Vagina (tissue), 2 donors: Measurements from ENCODE around the gene SMAP1. TPM values are rescaled to one million over a fixed set of nuclear protein-coding genes. Genes with fewer than 3 reads are reported as not detected.

Experiments used
- DNase-seq, 2 donors: peaks; one replicate each; pipeline ENCODE4 v3.0.0-alpha.2; 2017; ENCODE audit errors: extremely low spot score in 2 of 2
- H3K27ac ChIP-seq: fragments of 200-600 bp; sonication (generic); one replicate; pipeline ENCODE4 v1.5.1; 2019
- H3K27me3 ChIP-seq: fragments of 200-600 bp; sonication (generic); one replicate; pipeline ENCODE4 v1.5.1; 2019
- H3K36me3 ChIP-seq, 2 donors: fragments of 200-600 bp; sonication (generic); one replicate each; pipeline ENCODE4 v1.5.1; 2017 to 2019
- H3K4me1 ChIP-seq: fragments of 200-600 bp; sonication (generic); one replicate; pipeline ENCODE4 v1.5.1; 2019
- H3K4me3 ChIP-seq, 2 donors: fragments of 200-600 bp; sonication (generic); 1 replicate in 1 of 2; 2 replicates in 1 of 2; pipeline ENCODE4 v1.5.1; 2016 to 2019
- H3K9me3 ChIP-seq: fragments of 200-600 bp; sonication (generic); one replicate; pipeline ENCODE4 v1.5.1; 2019
- CTCF ChIP-seq, 3 experiments: fragments of 450-650 bp in 2 of 3; fragments of 200-600 bp in 1 of 3; sonication (generic) in 1 of 3; IDR thresholded peaks; one replicate each; pipeline ENCODE4 v1.5.1; 2017 to 2019; ENCODE audit warnings: antibody characterized with exemption in 3 of 3, mild to moderate bottlenecking in 2 of 3, moderate library complexity in 2 of 3
- POLR2A ChIP-seq, 2 donors: fragments of 450-650 bp; IDR thresholded peaks; one replicate each; pipeline ENCODE4 v1.6.1; 2017; ENCODE audit warnings: antibody characterized with exemption in 2 of 2, mild to moderate bottlenecking in 2 of 2, moderate library complexity in 2 of 2
- POLR2AphosphoS5 ChIP-seq, 2 donors: sonication (generic); formaldehyde crosslinking; IDR thresholded peaks; one replicate each; pipeline ENCODE4 v1.9.0; 2017; ENCODE audit warnings: antibody characterized with exemption in 2 of 2, mild to moderate bottlenecking in 2 of 2, low read depth in 1 of 2; ENCODE audit not compliant: insufficient read depth in 1 of 2
- intact Hi-C: fragments of 100-400 bp; cut with DNase I; formaldehyde crosslinking; loops from one replicate; pipeline ENCODE4 v1.15.1; 2023
- total RNA-seq: library from RNA; depleted of rRNA; stranded (reverse); fragments of >200 nt; gene quantifications from one replicate; pipeline ENCODE4 v1.2.3, GENCODE V29; 2016

The SMAP1 gene
- total RNA-seq, 1 donor from 2014 or later: 26.3 TPM

DNA sequence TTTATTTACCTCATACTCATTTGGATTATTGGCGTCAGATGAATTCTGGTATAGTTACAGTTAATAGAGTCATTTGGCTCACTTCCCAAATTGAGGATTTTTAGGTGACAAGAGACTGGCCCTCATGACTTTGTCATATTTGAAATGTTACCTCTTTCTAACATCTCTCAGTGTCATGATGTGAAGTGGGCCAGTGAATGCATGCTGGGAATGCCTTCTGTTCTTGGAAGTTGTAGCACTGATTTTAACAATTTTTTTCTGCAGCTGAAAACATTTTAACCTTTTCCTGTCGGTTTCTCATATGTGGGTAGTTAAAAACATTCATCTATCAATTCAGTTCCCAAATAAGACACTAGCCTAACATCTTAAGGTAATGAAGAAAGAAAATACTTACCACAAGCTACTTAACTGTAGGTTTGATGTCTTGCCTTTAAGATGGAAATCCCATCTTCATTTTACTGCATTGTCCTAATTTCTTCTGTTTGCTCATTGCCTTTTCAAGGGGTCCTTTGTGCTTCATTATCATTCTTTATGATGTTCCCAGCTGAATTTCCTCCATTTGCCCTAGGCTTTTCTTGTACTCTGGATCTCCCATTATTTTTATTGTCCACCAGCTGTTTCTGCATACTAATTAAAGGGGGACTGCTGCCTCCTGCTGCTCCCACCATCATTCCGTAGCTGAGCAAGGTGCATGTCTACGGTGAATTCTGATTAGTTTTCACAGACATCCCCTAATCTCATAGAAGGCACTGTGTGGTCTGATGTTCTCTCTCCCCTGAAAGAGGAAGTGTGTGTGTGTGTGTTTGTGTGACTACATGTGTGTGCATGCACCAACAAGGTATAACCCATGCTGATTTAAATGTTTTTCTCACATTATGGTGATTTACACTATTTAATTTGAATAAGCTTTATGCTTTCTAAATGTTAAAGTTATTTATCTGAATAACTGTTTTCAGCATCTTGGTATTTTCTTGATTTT lies 179.7 kb downstream of the SMAP1 start:
- Histone ChIP-seq H3K4me1 (no peaks in the 10 kb centered on the region), H3K27me3 (no peaks in the 10 kb centered on the region), H3K4me3 (no peak overlapping the region), H3K9me3 (no peaks in the 10 kb centered on the region), H3K36me3 (no peaks in the 10 kb centered on the region), H3K27ac (no peak overlapping the region)
- no peak for DNase-seq
- intact Hi-C loops: no loop called here
- TF ChIP-seq POLR2A (IDR thresholded peaks at IDR 0.05): no peak
- no peak for TF ChIP-seq POLR2AphosphoS5 (IDR thresholded peaks at IDR 0.05; ENCODE audit: insufficient read depth in 1 of 2, low read depth in 1 of 2)
- no peak for TF ChIP-seq CTCF (IDR thresholded peaks at IDR 0.05)

- intact Hi-C loops: no loop called here
- DNase-seq: no peak
- TF ChIP-seq POLR2AphosphoS5 (IDR thresholded peaks at IDR 0.05; ENCODE audit: insufficient read depth in 1 of 2, low read depth in 1 of 2) (no peak), CTCF (IDR thresholded peaks at IDR 0.05) (no peak), POLR2A (IDR thresholded peaks at IDR 0.05) (no peak)
- H3K36me3 ChIP-seq: no peaks in the 10 kb centered on the region
- H3K9me3 ChIP-seq: no peaks in the 10 kb centered on the region
- H3K27me3 ChIP-seq: no peaks in the 10 kb centered on the region
- H3K4me3 ChIP-seq: no peak overlapping the region
- H3K27ac ChIP-seq: no peak overlapping the region
- H3K4me1 ChIP-seq: no peaks in the 10 kb centered on the region
These were observed 181.8 kb downstream of the SMAP1 start for GRCh38 chr6:70849348-70850069.

DNA sequence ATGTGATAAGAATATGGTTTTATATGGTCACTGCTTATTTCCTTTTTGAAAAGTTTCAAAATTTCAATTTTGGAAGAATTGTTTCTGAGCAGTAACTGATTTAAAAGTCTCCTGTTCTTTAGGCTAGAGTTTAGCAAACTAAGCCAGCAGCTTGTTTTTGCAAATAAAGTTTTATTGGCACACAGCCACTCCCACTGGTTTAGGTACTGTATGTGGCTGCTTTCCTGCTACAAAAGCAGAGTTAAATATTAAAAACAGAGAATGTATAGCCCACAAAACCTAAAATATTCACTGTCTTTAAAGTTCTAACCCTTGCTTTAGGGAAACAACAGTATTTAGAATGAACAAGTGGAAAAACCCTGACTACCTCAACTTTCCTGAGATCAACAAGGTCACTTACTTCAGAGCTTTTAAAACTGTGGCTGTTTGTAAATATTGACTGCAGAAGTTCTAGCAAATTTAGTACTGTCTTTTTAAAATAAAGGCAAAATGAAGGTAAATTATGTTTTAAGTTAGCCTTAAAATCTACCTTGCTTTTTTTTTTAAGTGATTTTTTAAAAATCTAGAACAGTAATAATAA lies 185.1 kb downstream of the SMAP1 start:
- no peaks in the 10 kb centered on the region for H3K4me1 ChIP-seq
- no peaks in the 10 kb centered on the region for H3K27me3 ChIP-seq
- H3K4me3 ChIP-seq: no peak overlapping the region
- DNase-seq: no peak
- H3K27ac ChIP-seq: no peak overlapping the region
- TF ChIP-seq POLR2AphosphoS5 (IDR thresholded peaks at IDR 0.05; ENCODE audit: insufficient read depth in 1 of 2, low read depth in 1 of 2) (no peak), CTCF (IDR thresholded peaks at IDR 0.05) (no peak), POLR2A (IDR thresholded peaks at IDR 0.05) (no peak)
- H3K36me3 ChIP-seq: no peaks in the 10 kb centered on the region
- intact Hi-C loops: no loop called here
- no peaks in the 10 kb centered on the region for H3K9me3 ChIP-seq

- H3K27me3 ChIP-seq: no peaks in the 10 kb centered on the region
- intact Hi-C loops: no loop called here
- H3K4me1 ChIP-seq: no peaks in the 10 kb centered on the region
- H3K36me3 ChIP-seq: peaks cover 0 to 3% of the 10 kb centered on the region in 2 donors
- H3K4me3 ChIP-seq: no peak overlapping the region
- no peak for DNase-seq
- H3K27ac ChIP-seq: no peak overlapping the region
- no peaks in the 10 kb centered on the region for H3K9me3 ChIP-seq
- TF ChIP-seq POLR2A (IDR thresholded peaks at IDR 0.05): no peak
- no peak for TF ChIP-seq CTCF (IDR thresholded peaks at IDR 0.05)
- TF ChIP-seq POLR2AphosphoS5 (IDR thresholded peaks at IDR 0.05; ENCODE audit: insufficient read depth in 1 of 2, low read depth in 1 of 2): no peak
These were observed 189.8 kb downstream of the SMAP1 start for GRCh38 chr6:70857387-70858077.
